Upper lobe of left lung (tissue), 4 donors: Measurements from ENCODE around the gene HABP4.

Experiments
- POLR2A ChIP-seq, 4 donors: fragments of 450-650 bp; IDR thresholded peaks; one replicate each; pipeline ENCODE4 v1.5.1; 2016 to 2017; ENCODE audit warnings: antibody characterized with exemption in 4 of 4, mild to moderate bottlenecking in 2 of 4
- POLR2AphosphoS5 ChIP-seq, 2 donors: sonication (generic); formaldehyde crosslinking; IDR thresholded peaks; one replicate each; pipeline ENCODE4 v1.5.1; 2017; ENCODE audit warnings: antibody characterized with exemption in 2 of 2
- TF ChIP-seq, protein P1 (sequence below), 6 experiments: fragments of 450-650 bp in 4 of 6; fragments of 200-600 bp in 2 of 6; sonication (generic) in 2 of 6; IDR thresholded peaks; one replicate each; pipeline ENCODE4 v1.5.1; 2016 to 2019; ENCODE audit warnings: antibody characterized with exemption in 6 of 6

DNA sequence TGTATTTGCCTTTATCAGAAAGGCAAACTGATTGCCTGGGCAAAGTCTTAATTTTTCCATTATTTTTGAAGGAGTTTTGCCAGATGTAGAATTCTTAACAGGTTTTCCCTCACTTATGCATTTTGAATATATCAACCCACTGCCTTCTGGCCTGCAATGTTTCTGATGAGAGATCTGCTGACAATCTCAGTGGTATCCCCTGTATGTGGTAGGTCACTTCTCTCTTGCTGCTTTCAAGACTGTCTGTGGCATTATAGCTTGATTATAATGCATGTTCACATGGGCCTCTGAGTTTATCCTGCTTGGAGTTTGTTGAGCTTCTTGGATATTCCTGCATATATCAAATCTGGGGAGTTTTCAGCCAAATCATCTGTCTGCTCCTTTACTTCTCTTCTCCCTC, 82.2 kb downstream of the HABP4 start:
- TF ChIP-seq, protein P1, sequence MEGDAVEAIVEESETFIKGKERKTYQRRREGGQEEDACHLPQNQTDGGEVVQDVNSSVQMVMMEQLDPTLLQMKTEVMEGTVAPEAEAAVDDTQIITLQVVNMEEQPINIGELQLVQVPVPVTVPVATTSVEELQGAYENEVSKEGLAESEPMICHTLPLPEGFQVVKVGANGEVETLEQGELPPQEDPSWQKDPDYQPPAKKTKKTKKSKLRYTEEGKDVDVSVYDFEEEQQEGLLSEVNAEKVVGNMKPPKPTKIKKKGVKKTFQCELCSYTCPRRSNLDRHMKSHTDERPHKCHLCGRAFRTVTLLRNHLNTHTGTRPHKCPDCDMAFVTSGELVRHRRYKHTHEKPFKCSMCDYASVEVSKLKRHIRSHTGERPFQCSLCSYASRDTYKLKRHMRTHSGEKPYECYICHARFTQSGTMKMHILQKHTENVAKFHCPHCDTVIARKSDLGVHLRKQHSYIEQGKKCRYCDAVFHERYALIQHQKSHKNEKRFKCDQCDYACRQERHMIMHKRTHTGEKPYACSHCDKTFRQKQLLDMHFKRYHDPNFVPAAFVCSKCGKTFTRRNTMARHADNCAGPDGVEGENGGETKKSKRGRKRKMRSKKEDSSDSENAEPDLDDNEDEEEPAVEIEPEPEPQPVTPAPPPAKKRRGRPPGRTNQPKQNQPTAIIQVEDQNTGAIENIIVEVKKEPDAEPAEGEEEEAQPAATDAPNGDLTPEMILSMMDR (IDR thresholded peaks at IDR 0.05): no peak
- TF ChIP-seq POLR2A (IDR thresholded peaks at IDR 0.05) (no peak), POLR2AphosphoS5 (IDR thresholded peaks at IDR 0.05) (no peak)
